Cardiac fibroblast (primary cell): ENCODE results near the gene WARS2.

Experiments
- DNase-seq, 2 donors: peaks; one replicate each; pipeline versions ENCODE4 v3.0.0 to v3.0.0-alpha.2; 2010; ENCODE audit warnings: low read depth in 2 of 2
- H3K4me3 ChIP-seq, 2 donors: replicated peaks in 1 of 2; 1 replicate in 1 of 2; 2 replicates in 1 of 2; pipeline ENCODE4 v1.5.1; 2011; ENCODE audit warnings: low read depth in 2 of 2, low read length in 2 of 2, mild to moderate bottlenecking in 2 of 2, moderate library complexity in 1 of 2
- TF ChIP-seq, protein P1 (sequence below): IDR thresholded peaks from one replicate; pipeline ENCODE4 v1.5.1; 2011; ENCODE audit warnings: low read depth, mild to moderate bottlenecking, low read length, inconsistent platforms

The WARS2 gene

DNA sequence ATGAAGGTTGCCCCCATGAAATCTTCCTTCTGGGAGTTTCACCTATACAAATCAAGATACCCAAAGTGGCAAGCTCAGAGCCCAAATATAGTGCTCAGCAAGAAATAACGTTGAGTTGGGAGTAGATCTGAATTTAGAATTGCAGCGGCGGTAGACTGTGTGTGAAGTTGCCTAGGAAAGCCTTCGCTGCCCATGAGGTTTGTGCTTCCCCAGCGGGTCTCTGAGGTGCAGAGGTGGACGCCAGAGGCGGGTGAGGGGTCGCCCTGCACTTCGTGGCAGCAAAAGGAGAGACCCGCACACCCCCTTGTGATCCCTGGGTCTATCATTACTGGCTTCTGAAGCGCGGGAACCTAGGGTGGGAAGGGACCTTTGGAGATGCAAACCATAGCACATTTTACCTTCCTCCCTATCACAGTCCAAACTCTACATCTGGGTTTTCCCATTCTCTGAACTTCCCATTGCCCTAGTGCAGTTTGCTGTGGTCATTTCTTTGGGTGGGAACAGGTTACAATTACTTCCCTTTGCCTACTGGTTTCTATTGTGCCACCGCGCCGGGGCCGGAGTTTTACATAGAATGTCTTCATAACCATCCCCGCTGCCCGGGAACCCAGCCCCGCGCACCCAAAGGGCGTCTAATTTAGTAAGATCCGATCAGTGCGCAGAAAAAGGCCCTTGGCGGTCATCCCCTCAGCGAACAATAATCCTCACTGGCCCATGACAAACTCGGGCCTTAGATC, 157.5 kb downstream of the WARS2 start:
- no peak for DNase-seq
- H3K4me3 ChIP-seq = no peak overlapping the region
- TF ChIP-seq, protein P1, sequence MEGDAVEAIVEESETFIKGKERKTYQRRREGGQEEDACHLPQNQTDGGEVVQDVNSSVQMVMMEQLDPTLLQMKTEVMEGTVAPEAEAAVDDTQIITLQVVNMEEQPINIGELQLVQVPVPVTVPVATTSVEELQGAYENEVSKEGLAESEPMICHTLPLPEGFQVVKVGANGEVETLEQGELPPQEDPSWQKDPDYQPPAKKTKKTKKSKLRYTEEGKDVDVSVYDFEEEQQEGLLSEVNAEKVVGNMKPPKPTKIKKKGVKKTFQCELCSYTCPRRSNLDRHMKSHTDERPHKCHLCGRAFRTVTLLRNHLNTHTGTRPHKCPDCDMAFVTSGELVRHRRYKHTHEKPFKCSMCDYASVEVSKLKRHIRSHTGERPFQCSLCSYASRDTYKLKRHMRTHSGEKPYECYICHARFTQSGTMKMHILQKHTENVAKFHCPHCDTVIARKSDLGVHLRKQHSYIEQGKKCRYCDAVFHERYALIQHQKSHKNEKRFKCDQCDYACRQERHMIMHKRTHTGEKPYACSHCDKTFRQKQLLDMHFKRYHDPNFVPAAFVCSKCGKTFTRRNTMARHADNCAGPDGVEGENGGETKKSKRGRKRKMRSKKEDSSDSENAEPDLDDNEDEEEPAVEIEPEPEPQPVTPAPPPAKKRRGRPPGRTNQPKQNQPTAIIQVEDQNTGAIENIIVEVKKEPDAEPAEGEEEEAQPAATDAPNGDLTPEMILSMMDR = no peak

DNA sequence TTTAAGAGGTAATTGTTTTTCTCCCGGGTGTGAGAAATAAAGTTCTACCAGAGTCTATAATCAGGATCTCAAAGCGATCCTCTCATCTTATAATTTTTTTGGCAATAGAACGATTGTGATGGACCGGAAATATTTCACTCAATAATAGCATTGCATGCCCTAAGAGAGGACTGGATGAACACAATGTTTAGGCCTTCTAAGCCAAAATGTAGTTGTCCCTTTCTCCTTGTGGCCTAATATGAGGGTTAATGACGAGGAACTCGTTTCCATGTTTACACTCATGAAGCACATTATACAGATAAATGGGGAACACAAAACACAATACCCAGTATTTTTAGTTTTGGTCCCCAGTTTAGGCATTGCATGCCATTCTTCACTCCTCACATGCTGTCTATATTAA, 158.2 kb downstream of the WARS2 start:
- TF ChIP-seq, protein P1 = no peak
- DNase-seq = no peak
- H3K4me3 ChIP-seq = no peak overlapping the region

DNA sequence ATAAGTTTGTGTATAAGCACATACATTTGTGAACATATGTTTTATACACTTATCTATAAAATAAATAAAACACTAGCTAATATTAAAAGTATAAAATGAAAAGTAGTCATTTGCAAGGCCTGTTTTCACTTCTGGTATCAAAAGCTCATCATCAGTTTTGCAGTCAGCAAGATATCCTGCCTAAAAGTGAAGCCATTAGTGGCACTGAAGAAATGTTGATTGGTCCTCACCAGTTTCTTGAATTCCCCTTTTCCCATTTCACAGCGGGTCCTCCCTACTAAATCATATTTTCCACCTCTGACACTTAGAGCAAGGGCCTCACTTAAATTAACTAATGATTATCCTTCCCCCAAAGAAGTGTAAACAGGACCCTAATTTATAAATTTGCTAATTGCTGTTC, 159.0 kb downstream of the WARS2 start:
- TF ChIP-seq, protein P1 = no peak
- DNase-seq = no peak
- no peak overlapping the region for H3K4me3 ChIP-seq
